Occipital lobe (tissue), 2 donors: ENCODE measurements around the gene CTF1. TPM values are rescaled to one million over a fixed set of nuclear protein-coding genes. Genes with fewer than 3 reads are reported as not detected.
"Not testable (repeated sequence)": the region's sequence is repeated elsewhere in the genome, so short reads cannot be mapped to it uniquely, and the experiment has no call there.

Experiments
- DNase-seq: peaks from one replicate; lab custom pipeline; 2025; lab: John Stamatoyannopoulos, UW
- total RNA-seq: library from RNA; depleted of rRNA; stranded (reverse); fragments of >200 nt; gene quantifications from one replicate; pipeline ENCODE4 v1.2.3, GENCODE V29; 2014

The CTF1 gene
- total RNA-seq, 1 donor from 2014 or later, result not detected

DNA sequence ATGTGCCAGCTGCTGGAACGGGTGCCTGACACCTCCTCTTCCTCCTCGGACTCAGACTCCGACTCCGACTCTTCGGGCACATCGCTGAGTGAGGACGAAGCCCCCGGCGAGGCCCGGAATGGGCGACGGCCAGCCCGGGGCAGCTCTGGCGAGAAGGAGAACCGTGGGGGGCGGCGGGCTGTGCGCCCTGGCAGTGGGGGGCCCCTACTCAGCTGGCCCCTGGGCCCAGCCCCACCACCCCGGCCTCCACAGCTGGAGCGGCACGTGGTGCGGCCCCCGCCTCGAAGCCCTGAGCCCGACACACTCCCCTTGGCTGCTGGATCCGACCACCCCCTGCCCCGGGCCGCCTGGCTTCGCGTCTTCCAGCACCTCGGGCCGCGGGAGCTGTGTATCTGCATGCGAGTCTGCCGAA, 33.8 kb downstream of the CTF1 start:
- DNase-seq, result no peak

- DNase-seq, result no peak
These were observed 34.7 kb downstream of the CTF1 start for GRCh38 chr16:30931068-30931650.

DNA sequence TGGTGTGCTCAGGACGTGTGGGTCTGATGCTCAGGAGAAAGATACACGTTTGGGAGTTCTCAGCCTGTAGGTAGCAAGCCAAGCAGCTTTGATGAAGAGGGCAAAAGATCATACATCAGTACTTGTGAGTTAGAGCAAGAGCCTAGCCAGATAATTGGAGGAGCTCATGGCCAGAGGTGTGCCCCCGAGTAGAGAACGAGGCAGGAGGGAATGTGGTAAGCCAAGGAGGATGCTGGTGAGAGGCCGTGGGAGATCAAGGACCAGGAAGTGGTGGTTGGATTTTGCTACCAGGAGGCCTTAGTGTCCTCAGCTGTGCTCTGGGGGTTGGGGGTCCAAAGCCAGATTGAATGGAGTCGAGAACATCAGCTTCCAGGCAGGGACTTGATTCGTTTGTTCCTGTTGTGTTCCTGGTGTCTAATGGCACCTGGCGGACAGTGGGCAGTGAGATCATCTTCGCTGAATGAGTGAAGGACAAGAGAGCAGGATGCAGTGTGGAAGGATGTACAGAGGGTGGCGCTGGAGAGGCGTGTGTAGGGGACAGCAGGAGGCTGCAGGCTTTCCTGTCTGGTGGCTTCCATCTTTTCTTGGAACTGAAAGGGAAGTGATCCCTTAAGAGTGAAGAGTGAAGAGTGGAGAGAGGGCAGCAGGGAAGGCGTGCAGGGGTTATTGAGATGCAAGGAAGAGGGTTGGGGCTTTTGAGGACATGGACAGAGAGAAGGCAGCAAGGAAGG, 38.6 kb downstream of the CTF1 start:
- no peak for DNase-seq

GRCh38 chr16:30937692-30938091, 41.3 kb downstream of the CTF1 start:
- DNase-seq, result no peak

GRCh38 chr16:30939571-30939970, 43.2 kb downstream of the CTF1 start:
- not testable (repeated sequence) for DNase-seq

DNA sequence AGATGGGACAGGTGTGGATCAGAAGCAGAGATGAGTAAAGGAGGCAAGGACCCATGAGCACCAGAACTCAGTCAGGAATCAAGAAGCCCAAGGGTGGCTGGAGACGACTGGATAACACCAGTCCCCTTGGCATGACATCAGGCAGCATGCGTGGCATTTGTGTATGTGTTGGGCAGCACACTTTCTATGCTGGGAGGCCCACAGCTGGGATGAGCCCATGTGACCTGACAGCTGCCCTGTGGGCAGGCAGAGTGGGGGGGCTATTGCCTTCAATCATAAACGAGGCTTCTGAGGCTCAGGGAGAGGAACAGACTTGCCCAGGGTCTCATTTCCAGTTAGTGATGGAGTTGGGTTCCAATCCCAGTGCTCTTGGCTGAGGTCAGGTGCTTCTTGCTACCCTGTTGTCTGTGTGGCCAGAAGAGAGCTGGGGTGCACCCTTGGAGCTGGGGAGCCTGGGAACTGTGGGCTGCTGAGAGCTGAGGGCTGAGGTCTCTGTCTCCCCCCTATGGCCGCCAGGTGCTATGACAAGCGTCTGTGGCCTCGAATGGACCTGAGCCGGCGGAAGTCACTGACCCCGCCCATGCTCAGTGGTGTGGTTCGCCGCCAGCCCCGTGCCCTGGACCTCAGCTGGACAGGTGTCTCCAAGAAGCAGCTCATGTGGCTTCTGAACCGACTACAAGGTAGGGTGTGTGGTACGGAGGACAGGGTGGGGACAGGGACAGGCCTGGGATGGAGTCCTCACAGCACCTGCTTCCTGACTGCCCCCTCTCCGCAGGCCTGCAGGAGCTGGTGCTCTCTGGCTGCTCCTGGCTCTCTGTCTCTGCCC, 45.4 kb downstream of the CTF1 start:
- DNase-seq, result peak; percentile 23

GRCh38 chr16:30942426-30942806, 46.0 kb downstream of the CTF1 start:
- no peak for DNase-seq

DNA sequence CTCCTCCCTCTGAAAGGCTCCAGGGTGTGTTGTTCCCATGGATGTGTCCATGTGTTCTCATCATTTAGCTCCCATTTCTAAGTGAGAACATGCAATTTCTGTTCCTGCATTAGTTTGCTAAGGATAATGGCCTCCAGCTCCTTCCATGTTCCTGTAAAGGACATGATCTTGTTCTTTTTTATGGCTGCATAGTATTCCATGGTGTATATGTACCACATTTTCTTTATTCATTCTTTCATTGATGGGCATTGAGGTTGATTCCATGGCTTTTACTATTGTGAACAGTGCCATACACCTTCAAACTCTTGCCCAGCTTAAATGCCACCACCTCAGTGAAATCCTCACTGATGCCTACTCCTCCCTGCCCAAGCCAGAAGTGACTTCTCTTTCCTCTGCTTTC, 47.9 kb downstream of the CTF1 start:
- no peak for DNase-seq

GRCh38 chr16:30946671-30947540, 50.5 kb downstream of the CTF1 start:
- DNase-seq, result no peak

- DNase-seq, result no peak
These were observed 51.1 kb downstream of the CTF1 start for GRCh38 chr16:30947541-30947858.

DNA sequence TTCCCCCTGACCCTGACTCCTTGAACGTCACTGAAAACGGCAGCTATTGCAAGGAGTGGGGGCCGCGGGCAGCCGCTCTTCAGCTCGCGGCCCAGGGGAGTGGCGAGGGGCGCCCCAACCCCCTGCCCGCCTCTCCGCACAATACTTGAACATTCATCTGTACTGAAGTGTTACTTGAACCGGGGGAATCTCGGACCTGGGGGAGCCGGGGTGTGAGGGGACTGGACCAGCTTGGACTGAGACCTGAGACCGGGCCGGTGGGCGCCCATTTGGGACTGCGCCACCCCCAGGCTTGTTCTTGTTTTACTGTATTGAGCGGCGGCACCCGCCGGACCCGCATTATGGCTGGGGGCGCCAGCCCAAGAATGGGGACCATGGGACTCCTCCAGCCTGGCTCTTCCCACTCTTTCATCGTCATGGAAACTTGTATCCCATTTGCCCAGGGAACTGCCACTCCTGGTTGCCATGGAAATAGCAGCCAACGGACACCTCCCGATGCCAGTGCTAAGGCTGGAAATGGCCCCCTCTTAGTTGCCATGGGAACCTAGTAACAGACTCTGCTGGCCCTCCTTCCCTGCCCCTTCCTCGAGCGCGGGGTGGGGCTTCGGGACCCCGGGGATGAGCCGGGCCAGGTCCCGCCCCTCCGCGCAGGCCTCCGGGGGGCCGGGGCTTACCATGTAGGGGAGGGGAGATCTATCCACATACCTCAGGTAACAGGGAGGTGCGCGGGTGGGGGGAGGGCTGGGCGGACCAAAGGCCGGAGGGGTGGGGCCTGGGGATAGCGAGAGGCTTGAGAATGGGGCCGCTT, 51.6 kb downstream of the CTF1 start:
- DNase-seq, result peak; percentile 93

- DNase-seq, result peak; percentile 56
These were observed 52.5 kb downstream of the CTF1 start, which contains the start of gene ORAI3 for GRCh38 chr16:30948667-30949649. TSS of gene ORAI3 (plus strand) at chr16:30949068. CDS start at chr16:30949290, 222 bp downstream.

GRCh38 chr16:30949650-30950515, 53.5 kb downstream of the CTF1 start:
- DNase-seq, result peak; percentile 31

DNA sequence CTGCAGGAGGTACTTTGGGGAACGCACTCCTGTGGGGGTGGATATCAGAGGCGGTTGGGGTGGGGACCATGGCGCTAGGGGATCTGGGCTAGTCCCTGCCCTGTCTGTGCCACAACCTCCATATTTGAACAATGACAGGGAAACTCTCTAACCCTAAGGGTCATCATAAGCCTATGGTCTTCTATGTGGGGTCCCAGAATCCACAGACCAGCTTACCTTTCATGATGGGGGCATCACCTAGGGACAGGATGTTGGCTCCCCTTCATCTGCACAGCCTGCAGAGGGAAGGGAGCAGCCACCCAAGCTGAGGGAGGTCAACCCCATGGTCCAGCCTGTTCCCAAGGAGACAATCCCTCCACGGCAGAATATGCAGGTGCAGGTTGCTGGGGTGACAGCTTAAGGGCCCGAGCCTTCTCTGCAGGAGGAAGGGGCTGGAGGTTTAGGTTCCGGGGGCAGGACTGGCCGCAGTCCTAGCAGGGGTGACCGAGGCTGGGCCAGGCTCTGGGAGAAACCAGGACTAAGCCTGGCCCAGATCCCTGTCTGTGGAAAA, 54.2 kb downstream of the CTF1 start:
- no peak for DNase-seq

GRCh38 chr16:30951193-30951592, 54.8 kb downstream of the CTF1 start:
- no peak for DNase-seq

GRCh38 chr16:30951750-30952149, 55.3 kb downstream of the CTF1 start:
- DNase-seq, result no peak

DNA sequence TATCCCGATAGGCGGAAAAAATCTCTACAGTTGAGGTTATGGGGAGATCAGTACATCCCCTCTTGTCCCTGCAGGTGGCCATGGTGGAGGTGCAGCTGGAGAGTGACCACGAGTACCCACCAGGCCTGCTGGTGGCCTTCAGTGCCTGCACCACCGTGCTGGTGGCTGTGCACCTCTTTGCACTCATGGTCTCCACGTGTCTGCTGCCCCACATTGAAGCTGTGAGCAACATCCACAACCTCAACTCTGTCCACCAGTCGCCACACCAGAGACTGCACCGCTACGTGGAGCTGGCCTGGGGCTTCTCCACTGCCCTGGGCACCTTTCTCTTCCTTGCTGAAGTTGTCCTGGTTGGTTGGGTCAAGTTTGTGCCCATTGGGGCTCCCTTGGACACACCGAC, 56.7 kb downstream of the CTF1 start:
- DNase-seq, result no peak
